Progenitor cell of endocrine pancreas (in vitro differentiated cells): ENCODE data around the gene PMEPA1. TPM values are rescaled to one million over a fixed set of nuclear protein-coding genes. Genes with fewer than 3 reads are reported as not detected.

ENCODE experiments used
- DNase-seq: peaks from one replicate; pipeline ENCODE4 v3.0.0; 2021; ENCODE audit warnings: low spot score; ENCODE audit not compliant: unreplicated experiment
- H3K27ac Mint-ChIP-seq: 2 replicates; pipeline ENCODE4 v1.8.0; 2021; ENCODE audit warnings: mild to moderate bottlenecking, moderate library complexity, mixed read lengths
- H3K27me3 Mint-ChIP-seq: 2 replicates; pipeline ENCODE4 v1.8.0; 2021; ENCODE audit warnings: mixed read lengths
- H3K36me3 Mint-ChIP-seq: 2 replicates; pipeline ENCODE4 v1.8.0; 2022; ENCODE audit warnings: mixed read lengths; ENCODE audit not compliant: insufficient read depth
- H3K4me1 Mint-ChIP-seq: 2 replicates; pipeline ENCODE4 v1.8.0; 2021; ENCODE audit warnings: low read depth, mixed read lengths
- H3K4me3 Mint-ChIP-seq: 2 replicates; pipeline ENCODE4 v1.8.0; 2021; ENCODE audit warnings: low read depth, mild to moderate bottlenecking, moderate library complexity, mixed read lengths
- H3K9me3 Mint-ChIP-seq: 2 replicates; pipeline ENCODE4 v1.8.0; 2021; ENCODE audit warnings: low read depth, mixed read lengths
- total RNA-seq: library from RNA; stranded (reverse); gene quantifications from 2 replicates; pipeline ENCODE4 v1.2.1, GENCODE V29; 2021
- TF ChIP-seq, protein P1 (sequence below): fragments of 200-600 bp; sonication (generic); IDR thresholded peaks from one replicate; pipeline ENCODE4 v1.5.0; 2021; ENCODE audit warnings: antibody characterized with exemption, mild to moderate bottlenecking; ENCODE audit not compliant: unreplicated experiment

The PMEPA1 gene
- total RNA-seq, 1 donor from 2014 or later: 9.1 TPM

DNA sequence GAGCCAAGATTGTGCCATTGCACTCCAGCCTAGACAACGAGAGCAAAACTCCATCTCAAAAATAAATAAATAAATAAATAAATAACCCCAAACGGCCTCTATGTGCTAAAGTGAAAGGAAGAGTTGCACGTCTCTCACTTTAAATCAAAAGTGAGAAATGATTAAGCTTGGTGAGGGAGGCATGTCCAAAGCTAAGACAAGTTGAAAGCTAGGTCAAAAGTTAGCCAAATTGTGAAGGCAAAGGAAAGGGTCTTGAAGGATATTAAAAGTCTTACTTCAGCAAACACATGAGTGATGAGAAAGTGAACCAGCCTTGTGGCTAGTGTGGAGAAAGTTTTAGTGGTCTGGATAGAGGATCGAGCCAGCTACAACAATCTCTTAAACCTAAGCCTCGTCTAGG, 103.9 kb downstream of the PMEPA1 start:
- H3K4me3 Mint-ChIP-seq: no peak overlapping the region
- no peaks in the 10 kb centered on the region for H3K36me3 Mint-ChIP-seq
- TF ChIP-seq, protein P1, sequence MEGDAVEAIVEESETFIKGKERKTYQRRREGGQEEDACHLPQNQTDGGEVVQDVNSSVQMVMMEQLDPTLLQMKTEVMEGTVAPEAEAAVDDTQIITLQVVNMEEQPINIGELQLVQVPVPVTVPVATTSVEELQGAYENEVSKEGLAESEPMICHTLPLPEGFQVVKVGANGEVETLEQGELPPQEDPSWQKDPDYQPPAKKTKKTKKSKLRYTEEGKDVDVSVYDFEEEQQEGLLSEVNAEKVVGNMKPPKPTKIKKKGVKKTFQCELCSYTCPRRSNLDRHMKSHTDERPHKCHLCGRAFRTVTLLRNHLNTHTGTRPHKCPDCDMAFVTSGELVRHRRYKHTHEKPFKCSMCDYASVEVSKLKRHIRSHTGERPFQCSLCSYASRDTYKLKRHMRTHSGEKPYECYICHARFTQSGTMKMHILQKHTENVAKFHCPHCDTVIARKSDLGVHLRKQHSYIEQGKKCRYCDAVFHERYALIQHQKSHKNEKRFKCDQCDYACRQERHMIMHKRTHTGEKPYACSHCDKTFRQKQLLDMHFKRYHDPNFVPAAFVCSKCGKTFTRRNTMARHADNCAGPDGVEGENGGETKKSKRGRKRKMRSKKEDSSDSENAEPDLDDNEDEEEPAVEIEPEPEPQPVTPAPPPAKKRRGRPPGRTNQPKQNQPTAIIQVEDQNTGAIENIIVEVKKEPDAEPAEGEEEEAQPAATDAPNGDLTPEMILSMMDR: no peak
- DNase-seq: no peak
- H3K27me3 Mint-ChIP-seq: peaks cover 36% of the 10 kb centered on the region
- H3K27ac Mint-ChIP-seq: no peak overlapping the region
- H3K4me1 Mint-ChIP-seq: no peaks in the 10 kb centered on the region
- no peaks in the 10 kb centered on the region for H3K9me3 Mint-ChIP-seq

- H3K9me3 Mint-ChIP-seq: no peaks in the 10 kb centered on the region
- H3K4me3 Mint-ChIP-seq: no peak overlapping the region
- H3K4me1 Mint-ChIP-seq: peaks cover 2% of the 10 kb centered on the region
- H3K27me3 Mint-ChIP-seq: peaks cover 36% of the 10 kb centered on the region
- TF ChIP-seq, protein P1: no peak
- no peak overlapping the region for H3K27ac Mint-ChIP-seq
- DNase-seq: no peak
- H3K36me3 Mint-ChIP-seq: no peaks in the 10 kb centered on the region
Measured at GRCh38 chr20:57605045-57605444, 104.8 kb downstream of the PMEPA1 start.

DNA sequence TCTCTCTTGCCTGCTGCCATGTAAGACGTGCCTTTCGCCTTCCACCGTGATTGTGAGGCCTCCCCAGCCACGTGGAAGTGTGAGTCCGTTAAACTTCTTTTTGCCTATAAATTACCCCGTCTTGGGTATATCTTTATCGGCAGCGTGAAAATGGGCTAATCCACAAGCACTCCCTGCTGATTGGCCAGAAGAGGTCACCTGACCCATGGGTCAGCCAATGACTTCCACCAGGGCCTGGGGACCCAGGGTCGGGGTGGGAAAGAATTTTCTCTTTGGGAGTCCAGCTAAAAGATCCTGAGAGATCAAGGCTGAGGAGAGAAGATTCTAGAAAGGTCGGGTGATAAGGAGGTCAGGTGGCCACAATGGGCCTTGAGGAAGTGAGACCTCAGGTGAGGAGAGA, 106.7 kb downstream of the PMEPA1 start:
- no peak overlapping the region for H3K27ac Mint-ChIP-seq
- H3K4me1 Mint-ChIP-seq: peaks cover 2% of the 10 kb centered on the region
- TF ChIP-seq, protein P1: no peak
- no peaks in the 10 kb centered on the region for H3K36me3 Mint-ChIP-seq
- DNase-seq: no peak
- no peak overlapping the region for H3K4me3 Mint-ChIP-seq
- no peaks in the 10 kb centered on the region for H3K9me3 Mint-ChIP-seq
- peaks cover 28% of the 10 kb centered on the region for H3K27me3 Mint-ChIP-seq

DNA sequence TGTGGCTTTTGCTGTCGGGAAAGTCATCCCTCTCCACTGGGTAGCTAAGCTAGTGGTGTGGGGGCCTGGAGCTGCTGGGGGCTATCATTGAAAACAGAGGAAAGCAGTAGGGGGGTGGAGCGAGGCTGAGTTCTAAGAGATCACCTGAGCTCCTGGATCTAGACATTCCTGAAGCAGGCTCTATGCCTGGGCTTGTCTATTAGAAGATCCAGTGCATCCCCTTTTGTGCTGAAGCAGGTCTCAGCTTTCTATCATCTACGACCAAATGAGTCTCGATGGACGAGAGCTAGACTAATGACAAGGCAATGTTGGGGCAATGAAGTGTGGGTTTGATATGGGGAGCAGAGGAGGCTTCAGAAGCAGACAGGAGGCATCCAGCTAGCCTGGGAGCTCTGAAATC, 108.1 kb downstream of the PMEPA1 start:
- no peaks in the 10 kb centered on the region for H3K9me3 Mint-ChIP-seq

GRCh38 chr20:57601211-57601570, 108.6 kb downstream of the PMEPA1 start:
- peaks cover 16% of the 10 kb centered on the region for H3K27me3 Mint-ChIP-seq
- no peak for DNase-seq
- no peak overlapping the region for H3K27ac Mint-ChIP-seq
- peaks cover 2% of the 10 kb centered on the region for H3K4me1 Mint-ChIP-seq
- TF ChIP-seq, protein P1: no peak
- H3K4me3 Mint-ChIP-seq: no peak overlapping the region
- H3K36me3 Mint-ChIP-seq: no peaks in the 10 kb centered on the region
- no peaks in the 10 kb centered on the region for H3K9me3 Mint-ChIP-seq

More for the DNA sequence above, 108.1 kb downstream of the PMEPA1 start:
- H3K27ac Mint-ChIP-seq: no peak overlapping the region
- H3K36me3 Mint-ChIP-seq: no peaks in the 10 kb centered on the region
- DNase-seq: no peak
- H3K27me3 Mint-ChIP-seq: peaks cover 21% of the 10 kb centered on the region
- H3K4me3 Mint-ChIP-seq: no peak overlapping the region
- peaks cover 2% of the 10 kb centered on the region for H3K4me1 Mint-ChIP-seq
- TF ChIP-seq, protein P1: no peak
